HG03196 (cell line): ENCODE data around the gene LCE3B.
"Not testable (repeated sequence)": the region's sequence is repeated elsewhere in the genome, so short reads cannot be mapped to it uniquely, and the experiment has no call there.

Experiments used
- ATAC-seq: cut with Tn5 transposase; IDR thresholded peaks from one replicate; pipeline ENCODE4 v1.9.1; 2021; ENCODE audit not compliant: unreplicated experiment

Gene LCE3B

GRCh38 chr1:152613511-152613910 is at the start of gene LCE3B:
Gene LCE3B (plus strand): TSS chr1:152613811. CDS start chr1:152613811, 0 bp downstream.
- ATAC-seq = no peak

GRCh38 chr1:152565115-152565514 is 48.5 kb upstream of the LCE3B start:
- ATAC-seq = no peak

GRCh38 chr1:152565535-152566215 is 47.9 kb upstream of the LCE3B start:
- ATAC-seq = no peak

GRCh38 chr1:152566681-152567080 is 46.9 kb upstream of the LCE3B start, which contains the start of gene LCE3E:
Gene LCE3E (minus strand): TSS chr1:152566780. CDS start chr1:152566208, 572 bp downstream.
- ATAC-seq = no peak

GRCh38 chr1:152577168-152577567 is 36.4 kb upstream of the LCE3B start:
- no peak for ATAC-seq

GRCh38 chr1:152579526-152579925 is 34.1 kb upstream of the LCE3B start:
- not testable (repeated sequence) for ATAC-seq

- ATAC-seq = no peak
Measured at GRCh38 chr1:152580433-152580832, 33.2 kb upstream of the LCE3B start, which contains the start of gene LCE3D. Gene LCE3D (minus strand): TSS chr1:152580516. CDS start chr1:152579936, 580 bp downstream.

- no peak for ATAC-seq
Measured at GRCh38 chr1:152582647-152583046, 31.0 kb upstream of the LCE3B start.

GRCh38 chr1:152585586-152585985 is 28.0 kb upstream of the LCE3B start:
- no peak for ATAC-seq

GRCh38 chr1:152596986-152597385 is 16.6 kb upstream of the LCE3B start:
- no peak for ATAC-seq

GRCh38 chr1:152599934-152600333 is 13.7 kb upstream of the LCE3B start, which contains the start of gene LCE3C:
Gene LCE3C (plus strand): TSS chr1:152600234. CDS start chr1:152600732, 498 bp downstream.
- no peak for ATAC-seq

- no peak for ATAC-seq
Measured at GRCh38 chr1:152621993-152622392, 8.4 kb downstream of the LCE3B start.

- ATAC-seq = no peak
Measured at GRCh38 chr1:152622803-152623202, 9.2 kb downstream of the LCE3B start, which contains the start of gene LCE3A. Gene LCE3A (minus strand): TSS chr1:152623103. CDS start chr1:152623103, 0 bp downstream.

GRCh38 chr1:152623203-152623844 is 9.7 kb downstream of the LCE3B start:
- ATAC-seq = no peak

- ATAC-seq = no peak
Measured at GRCh38 chr1:152626744-152627143, 13.1 kb downstream of the LCE3B start.

- ATAC-seq = no peak
Measured at GRCh38 chr1:152630596-152630995, 17.0 kb downstream of the LCE3B start.

GRCh38 chr1:152640351-152640750 is 26.7 kb downstream of the LCE3B start:
- no peak for ATAC-seq

GRCh38 chr1:152643945-152644344 is 30.3 kb downstream of the LCE3B start:
- ATAC-seq = no peak

- ATAC-seq = no peak
Measured at GRCh38 chr1:152645146-152645545, 31.5 kb downstream of the LCE3B start.

- ATAC-seq = no peak
Measured at GRCh38 chr1:152646656-152647055, 33.0 kb downstream of the LCE3B start.

GRCh38 chr1:152654110-152654509 is 40.5 kb downstream of the LCE3B start:
- ATAC-seq = no peak

GRCh38 chr1:152656459-152656858 is 42.8 kb downstream of the LCE3B start:
- no peak for ATAC-seq
